IMR-90 (cell line): ENCODE measurements around the gene IZUMO2. TPM values are rescaled to one million over a fixed set of nuclear protein-coding genes. Genes with fewer than 3 reads are reported as not detected.
A peak's percentile ranks its signal among the peaks of the same experiment; 100 is the strongest.
"Not testable (repeated sequence)": the region's sequence is repeated elsewhere in the genome, so short reads cannot be mapped to it uniquely, and the experiment has no call there.

ENCODE experiments used
- ATAC-seq: fragments of 200-7000 bp; cut with Tn5 transposase; 2 replicates; pipeline ENCODE4 v1.9.1; 2020; ENCODE audit warnings: low read depth, mild to moderate bottlenecking, moderate library complexity
- BruUV-seq: library from RNA; stranded (reverse); fragments of 400-500 nt; replicated peaks from 2 replicates; lab custom pipeline; 2021; lab: Mats Ljungman, UMichigan
- CTCF ChIA-PET: fragments of 300-600 bp; formaldehyde crosslinking; extraction: SDS; loops from one replicate; lab custom pipeline; 2021; ENCODE audit warnings: antibody characterized with exemption; lab: Yijun Ruan, JAX
- POLR2A ChIA-PET: fragments of 300-600 bp; sonication (Branson Sonifier 250); formaldehyde crosslinking; loops from one replicate; lab custom pipeline; 2022; ENCODE audit warnings: antibody characterized with exemption; ENCODE audit not compliant: unreplicated experiment; lab: Charles Lee
- DNase-seq: peaks from one replicate; pipeline ENCODE4 v3.0.0; 2013
- H2AFZ ChIP-seq: replicated peaks from 2 replicates; pipeline ENCODE3; 2013; ENCODE audit warnings: low read length, mild to moderate bottlenecking; ENCODE audit not compliant: poor library complexity
- H2AK5ac ChIP-seq: 2 replicates; pipeline ENCODE4 v1.6.1; 2013; ENCODE audit warnings: low read depth, low read length, inconsistent platforms
- H2AK9ac ChIP-seq: replicated peaks from 2 replicates; pipeline ENCODE3; 2013; ENCODE audit warnings: mild to moderate bottlenecking, low read depth, low read length, moderate library complexity; ENCODE audit not compliant: poor library complexity
- H2BK120ac ChIP-seq: 2 replicates; pipeline ENCODE4 v1.6.1; 2013; ENCODE audit warnings: low read depth, low read length, inconsistent platforms
- H2BK15ac ChIP-seq: 3 replicates; pipeline ENCODE4 v1.6.1; 2013; ENCODE audit warnings: low read depth, low read length, inconsistent platforms
- H2BK20ac ChIP-seq: 2 replicates; pipeline ENCODE4 v1.6.1; 2013; ENCODE audit warnings: low read depth, mild to moderate bottlenecking, inconsistent platforms, low read length, moderate library complexity
- H2BK5ac ChIP-seq: 2 replicates; pipeline ENCODE4 v1.6.1; 2013; ENCODE audit warnings: mild to moderate bottlenecking, low read depth, low read length, inconsistent platforms; ENCODE audit not compliant: poor library complexity, severe bottlenecking
- H3K14ac ChIP-seq: replicated peaks from 2 replicates; pipeline ENCODE4 v1.6.1; 2013; ENCODE audit warnings: low read depth, low read length, inconsistent platforms
- H3K18ac ChIP-seq: 2 replicates; pipeline ENCODE4 v1.6.1; 2013; ENCODE audit warnings: low read depth, low read length, control low read depth
- H3K23ac ChIP-seq: 2 replicates; pipeline ENCODE4 v1.6.1; 2013; ENCODE audit warnings: low read depth, low read length, inconsistent platforms
- H3K27ac ChIP-seq: 2 replicates; pipeline ENCODE4 v1.5.1; 2013; ENCODE audit warnings: mild to moderate bottlenecking, control low read depth, low read length; ENCODE audit not compliant: insufficient read depth
- H3K27me3 ChIP-seq: 2 replicates; pipeline ENCODE4 v1.6.1; 2013; ENCODE audit warnings: low read length; ENCODE audit not compliant: control insufficient read depth, insufficient read depth
- H3K36me3 ChIP-seq: 2 replicates; pipeline ENCODE4 v1.6.1; 2013; ENCODE audit warnings: low read length, mixed read lengths; ENCODE audit not compliant: control insufficient read depth, insufficient read depth
- H3K4ac ChIP-seq: 2 replicates; pipeline ENCODE4 v1.6.1; 2013; ENCODE audit warnings: low read depth, low read length, inconsistent platforms
- H3K4me1 ChIP-seq: 2 replicates; pipeline ENCODE4 v1.6.1; 2013; ENCODE audit warnings: low read length, mixed read lengths; ENCODE audit not compliant: control insufficient read depth, insufficient read depth
- H3K4me2 ChIP-seq: 2 replicates; pipeline ENCODE4 v1.6.1; 2013; ENCODE audit warnings: low read depth, mild to moderate bottlenecking, control low read depth, low read length, moderate library complexity
- H3K4me3 ChIP-seq: 2 replicates; pipeline ENCODE4 v1.5.1; 2013; ENCODE audit warnings: low read depth, mild to moderate bottlenecking, control low read depth, low read length, moderate library complexity; ENCODE audit not compliant: insufficient read depth
- H3K56ac ChIP-seq: 2 replicates; pipeline ENCODE4 v1.6.1; 2013; ENCODE audit warnings: low read length, inconsistent platforms; ENCODE audit not compliant: insufficient read depth; ENCODE audit errors: extremely low read depth
- H3K79me1 ChIP-seq, 2 experiments: 2 replicates each; pipeline ENCODE4 v1.6.1; 2013; ENCODE audit warnings: low read length in 2 of 2, inconsistent platforms in 1 of 2, low read depth in 1 of 2
- H3K9ac ChIP-seq: 2 replicates; pipeline ENCODE4 v1.6.1; 2013; ENCODE audit warnings: low read depth, low read length, control low read depth
- H3K9me1 ChIP-seq: 2 replicates; pipeline ENCODE4 v1.6.1; 2013; ENCODE audit warnings: low read length, inconsistent platforms; ENCODE audit not compliant: insufficient read depth
- H3K9me3 ChIP-seq: 2 replicates; pipeline ENCODE4 v1.6.1; 2013; ENCODE audit warnings: low read length; ENCODE audit not compliant: control insufficient read depth, insufficient read depth
- H4K20me1 ChIP-seq: 2 replicates; pipeline ENCODE4 v1.6.1; 2013; ENCODE audit warnings: low read length, inconsistent platforms; ENCODE audit not compliant: insufficient read depth
- H4K5ac ChIP-seq: 2 replicates; pipeline ENCODE4 v1.6.1; 2013; ENCODE audit warnings: mild to moderate bottlenecking, low read depth, low read length, control low read depth
- H4K8ac ChIP-seq, 2 experiments: 2 replicates each; pipeline ENCODE4 v1.6.1; 2013; ENCODE audit warnings: low read depth in 2 of 2, low read length in 2 of 2, control low read depth in 1 of 2, inconsistent platforms in 1 of 2
- H4K91ac ChIP-seq: 2 replicates; pipeline ENCODE4 v1.6.1; 2013; ENCODE audit warnings: low read depth, low read length, inconsistent platforms; ENCODE audit not compliant: insufficient read depth
- WGBS, 2 experiments: methylation state at CpG; one replicate each; pipeline versions ENCODE4 v1.1.5 to v1.1.7; 2013; ENCODE audit warnings: missing lambda C conversion rate in 2 of 2; ENCODE audit not compliant: insufficient read length in 1 of 2; ENCODE audit errors: extremely low coverage in 2 of 2; 5-methylcytosine and 5-hydroxymethylcytosine counted together
- dilution Hi-C: fragments of 300-500 bp; cut with HindIII; formaldehyde crosslinking; loops from one replicate; pipeline ENCODE4 v1.14.3; 2018; ENCODE audit warnings: low sequenced_read_pairs; ENCODE audit not compliant: unreplicated experiment
- in situ Hi-C: fragments of 300-500 bp; cut with MboI; formaldehyde crosslinking; loops from 3 replicates; pipeline ENCODE4 v1.14.3; 2019; ENCODE audit warnings: low sequenced_read_pairs, inconsistent platforms, mixed read lengths
- intact Hi-C: fragments of 100-400 bp; cut with micrococcal nuclease; formaldehyde crosslinking; loops from 2 replicates; pipeline ENCODE4 v1.10.0; 2022
- polyA plus RNA-seq, 3 experiments: library from polyadenylated mRNA; depleted of rRNA; stranded (reverse); fragments of >200 nt; gene quantifications; 2 replicates each; pipeline ENCODE4 v1.2.3, GENCODE V29; 2012; ENCODE audit warnings: low replicate concordance in 1 of 3
- total RNA-seq: library from RNA; depleted of rRNA; stranded (reverse); fragments of >200 nt; gene quantifications from 2 replicates; pipeline ENCODE4 v1.2.3, GENCODE V29; 2012

Gene IZUMO2
- total and polyA plus RNA-seq, 2 of the 4 experiments (the other 2 are of a cell fraction): not detected

DNA sequence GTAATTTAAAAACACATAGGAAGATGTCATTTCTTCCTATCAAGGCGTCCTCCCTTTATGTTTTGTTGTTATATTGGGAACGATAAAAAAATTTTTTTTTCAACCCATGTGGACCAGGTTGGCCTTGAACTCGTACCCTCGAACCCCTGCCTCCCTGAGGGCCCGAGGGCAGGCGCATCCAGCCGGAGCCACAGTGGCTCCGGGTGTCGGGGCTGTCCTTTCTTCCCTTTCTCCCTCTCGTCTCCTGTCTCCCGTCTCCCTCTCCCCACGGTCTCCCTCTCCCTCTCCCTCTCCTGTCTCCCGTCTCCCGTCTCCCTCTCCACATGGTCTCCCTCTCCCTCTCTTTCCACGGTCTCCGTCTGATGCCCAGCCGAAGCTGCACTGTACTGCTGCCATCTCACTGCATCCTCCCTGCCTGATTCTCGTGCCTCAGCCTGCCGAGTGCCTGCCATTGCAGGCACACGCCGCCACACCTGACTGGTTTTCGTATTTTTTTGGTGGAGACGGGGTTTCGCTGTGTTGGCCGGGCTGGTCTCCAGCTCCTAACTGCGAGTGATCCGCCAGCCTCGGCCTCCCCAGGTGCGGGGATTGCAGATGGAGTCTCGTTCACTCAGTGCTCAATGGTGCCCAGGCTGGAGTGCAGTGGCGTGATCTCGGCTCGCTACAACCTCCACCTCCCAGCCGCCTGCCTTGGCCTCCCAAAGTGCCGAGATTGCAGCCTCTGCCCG lies 22.8 kb downstream of the IZUMO2 start:
- H4K20me1 ChIP-seq, intact Hi-C loops, H4K91ac ChIP-seq, H3K4ac ChIP-seq, H3K9me1 ChIP-seq, H3K9me3 ChIP-seq, DNase-seq, H3K4me1 ChIP-seq, BruUV-seq, H3K27me3 ChIP-seq, H2AFZ ChIP-seq, H4K5ac ChIP-seq, H3K23ac ChIP-seq, POLR2A ChIA-PET, H2BK120ac ChIP-seq, H3K79me1 ChIP-seq, H4K8ac ChIP-seq, H2AK9ac ChIP-seq, H3K4me3 ChIP-seq, H3K27ac ChIP-seq, ATAC-seq, H3K56ac ChIP-seq, H2BK20ac ChIP-seq, H3K14ac ChIP-seq, CTCF ChIA-PET, H3K36me3 ChIP-seq, H2AK5ac ChIP-seq, H3K4me2 ChIP-seq, dilution Hi-C loops, H2BK15ac ChIP-seq, H3K18ac ChIP-seq, H3K9ac ChIP-seq, H2BK5ac ChIP-seq: not testable (repeated sequence)
- WGBS, 2 experiments: 90% methylated on average over 13 of the region's 36 CpGs; no CpG with 5 or more reads in 1 of the 2 experiments
- in situ Hi-C loops: loop anchor here (10.0 kb wide), 1 partner anchor 205 kb away; no protein-coding TSS in a partner anchor

DNA sequence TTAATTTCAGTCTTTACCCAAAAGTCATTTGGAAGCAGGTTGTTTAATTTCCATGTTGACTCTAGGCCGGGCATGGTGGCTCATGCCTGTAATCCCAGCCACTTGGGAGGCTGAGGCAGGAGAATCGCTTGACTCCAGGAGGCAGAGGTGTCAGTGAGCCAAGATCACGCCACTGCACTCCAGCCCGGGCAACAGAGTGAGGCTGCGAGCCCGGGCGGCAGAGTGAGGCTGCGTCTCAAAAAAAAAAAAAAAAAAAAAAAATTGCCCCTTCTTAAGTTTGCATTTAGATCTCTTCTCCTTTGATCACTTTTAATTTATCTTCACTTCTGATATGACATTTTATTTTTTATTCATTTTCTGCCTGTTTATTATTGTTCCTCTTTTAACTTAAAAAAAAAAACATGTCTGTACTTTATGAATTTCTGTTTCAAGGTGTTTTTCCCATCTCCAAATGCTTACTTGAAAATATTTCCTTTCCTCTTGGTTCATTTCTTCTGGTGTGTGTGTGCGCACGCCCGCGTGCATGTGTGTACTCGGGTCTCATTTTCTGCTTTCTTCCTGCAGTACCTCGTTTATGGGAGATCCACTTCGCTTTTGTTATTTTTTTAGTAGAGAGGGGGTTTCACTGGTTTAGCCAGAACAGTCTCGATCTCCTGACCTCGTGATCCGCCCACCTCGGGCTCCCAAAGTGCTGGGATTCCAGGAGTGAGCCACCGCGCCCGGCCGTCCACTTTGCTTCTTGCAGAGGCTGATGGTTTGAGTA lies 26.3 kb downstream of the IZUMO2 start:
- H2BK5ac ChIP-seq, H2BK15ac ChIP-seq, intact Hi-C loops, H3K23ac ChIP-seq, H2AK5ac ChIP-seq, H3K79me1 ChIP-seq, H2AFZ ChIP-seq, H2BK120ac ChIP-seq, H4K91ac ChIP-seq, H3K4ac ChIP-seq, POLR2A ChIA-PET, H4K20me1 ChIP-seq, H3K27ac ChIP-seq, BruUV-seq, ATAC-seq, H3K4me1 ChIP-seq, dilution Hi-C loops, H4K5ac ChIP-seq, H3K14ac ChIP-seq, H3K9me3 ChIP-seq, H3K9me1 ChIP-seq, in situ Hi-C loops, H3K56ac ChIP-seq, H2BK20ac ChIP-seq, H3K36me3 ChIP-seq, H3K27me3 ChIP-seq, H3K18ac ChIP-seq, H3K9ac ChIP-seq, H3K4me3 ChIP-seq, H2AK9ac ChIP-seq, H4K8ac ChIP-seq, DNase-seq: not testable (repeated sequence)
- 82% methylated on average over 5 of the region's 23 CpGs; no CpG with 5 or more reads in 1 of the 2 experiments for WGBS, 2 experiments
- CTCF ChIA-PET: interaction anchor here (0.6 to 1.3 kb wide), 3 partner anchors 11 to 127 kb away, joined by 3 to 4 read pairs (median 3); no protein-coding TSS in a partner anchor
- peak overlapping the region; percentile 90 for H3K4me2 ChIP-seq
